BJ (cell line): ENCODE results near the gene TTLL13. TPM values are rescaled to one million over a fixed set of nuclear protein-coding genes. Genes with fewer than 3 reads are reported as not detected.
A peak's percentile ranks its signal among the peaks of the same experiment; 100 is the strongest.
"Not testable (repeated sequence)": the region's sequence is repeated elsewhere in the genome, so short reads cannot be mapped to it uniquely, and the experiment has no call there.

Experiments used
- CTCF ChIA-PET: fragments of 350-600 bp; formaldehyde crosslinking; extraction: SDS; loops from one replicate; lab custom pipeline; 2021; ENCODE audit warnings: antibody characterized with exemption, inconsistent platforms; lab: Yijun Ruan, JAX
- POLR2A ChIA-PET: fragments of 300-600 bp; sonication (Branson Sonifier 250); formaldehyde crosslinking; extraction: SDS; loops from one replicate; lab custom pipeline; 2021; ENCODE audit warnings: antibody characterized with exemption; lab: Charles Lee
- DNase-seq: peaks from one replicate; pipeline ENCODE4 v3.0.0-alpha.2; 2011; ENCODE audit warnings: low read depth
- H3K27me3 ChIP-seq: 2 replicates; pipeline ENCODE4 v1.6.0; 2011; ENCODE audit warnings: low read length; ENCODE audit not compliant: control insufficient read depth, insufficient read depth
- H3K36me3 ChIP-seq: 2 replicates; pipeline ENCODE4 v1.5.1; 2011; ENCODE audit warnings: low read length; ENCODE audit not compliant: control insufficient read depth, insufficient read depth
- H3K4me3 ChIP-seq: 2 replicates; pipeline ENCODE4 v1.5.1; 2011; ENCODE audit warnings: low read depth, mild to moderate bottlenecking, control low read depth, low read length
- polyA plus RNA-seq: library from polyadenylated mRNA; depleted of rRNA; stranded (reverse); fragments of >200 nt; gene quantifications from 2 replicates; pipeline ENCODE4 v1.2.3, GENCODE V29; 2011
- TF ChIP-seq, protein P1 (sequence below): IDR thresholded peaks from 2 replicates; pipeline ENCODE4 v1.5.1; 2011; ENCODE audit warnings: low read depth, mild to moderate bottlenecking, control low read depth, inconsistent platforms, low read length, moderate library complexity; ENCODE audit not compliant: insufficient read depth

Gene TTLL13
- polyA plus RNA-seq, 1 experiment: 0.05 TPM

DNA sequence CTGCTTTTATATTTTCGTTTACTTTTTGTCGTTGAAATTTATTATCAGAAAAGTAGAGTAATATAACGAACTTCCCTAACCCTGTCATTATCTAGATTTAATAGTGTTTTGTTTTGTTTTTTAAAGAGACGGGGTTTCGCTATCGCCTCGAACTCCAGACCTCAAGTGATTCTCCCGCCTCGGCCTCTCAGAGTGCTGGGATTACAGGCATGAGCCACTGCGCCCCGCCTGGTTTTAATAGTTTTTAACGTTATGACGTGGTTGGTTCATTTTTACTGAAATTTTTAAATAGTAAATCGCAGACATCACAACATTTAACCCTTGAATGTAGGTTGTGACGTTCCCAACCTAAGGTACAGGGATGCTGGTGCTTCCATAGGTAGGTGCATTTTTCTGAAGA is 17.1 kb downstream of the TTLL13 start:
- POLR2A ChIA-PET: no interaction called here
- CTCF ChIA-PET: interaction anchor here (0.8 to 1.5 kb wide), 3 partner anchors 16 to 216 kb away, joined by 3 to 5 read pairs (median 3); no protein-coding TSS in a partner anchor
- DNase-seq: no peak
- Histone ChIP-seq H3K4me3 (peak overlapping the region; percentile 74), H3K27me3 (no peaks in the 10 kb centered on the region), H3K36me3 (peaks cover 7% of the 10 kb centered on the region)
- TF ChIP-seq, protein P1, sequence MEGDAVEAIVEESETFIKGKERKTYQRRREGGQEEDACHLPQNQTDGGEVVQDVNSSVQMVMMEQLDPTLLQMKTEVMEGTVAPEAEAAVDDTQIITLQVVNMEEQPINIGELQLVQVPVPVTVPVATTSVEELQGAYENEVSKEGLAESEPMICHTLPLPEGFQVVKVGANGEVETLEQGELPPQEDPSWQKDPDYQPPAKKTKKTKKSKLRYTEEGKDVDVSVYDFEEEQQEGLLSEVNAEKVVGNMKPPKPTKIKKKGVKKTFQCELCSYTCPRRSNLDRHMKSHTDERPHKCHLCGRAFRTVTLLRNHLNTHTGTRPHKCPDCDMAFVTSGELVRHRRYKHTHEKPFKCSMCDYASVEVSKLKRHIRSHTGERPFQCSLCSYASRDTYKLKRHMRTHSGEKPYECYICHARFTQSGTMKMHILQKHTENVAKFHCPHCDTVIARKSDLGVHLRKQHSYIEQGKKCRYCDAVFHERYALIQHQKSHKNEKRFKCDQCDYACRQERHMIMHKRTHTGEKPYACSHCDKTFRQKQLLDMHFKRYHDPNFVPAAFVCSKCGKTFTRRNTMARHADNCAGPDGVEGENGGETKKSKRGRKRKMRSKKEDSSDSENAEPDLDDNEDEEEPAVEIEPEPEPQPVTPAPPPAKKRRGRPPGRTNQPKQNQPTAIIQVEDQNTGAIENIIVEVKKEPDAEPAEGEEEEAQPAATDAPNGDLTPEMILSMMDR: no peak

- no peaks in the 10 kb centered on the region for H3K27me3 ChIP-seq
- CTCF ChIA-PET: interaction anchor here (0.6 to 1.7 kb wide), 3 partner anchors 11 to 47 kb away, joined by 3 read pairs; no protein-coding TSS in a partner anchor
- TF ChIP-seq, protein P1: no peak
- no peak overlapping the region for H3K4me3 ChIP-seq
- peaks cover 12% of the 10 kb centered on the region for H3K36me3 ChIP-seq
- no peak for DNase-seq
- POLR2A ChIA-PET: no interaction called here
Measured at GRCh38 chr15:90268415-90268814, 19.1 kb downstream of the TTLL13 start.

DNA sequence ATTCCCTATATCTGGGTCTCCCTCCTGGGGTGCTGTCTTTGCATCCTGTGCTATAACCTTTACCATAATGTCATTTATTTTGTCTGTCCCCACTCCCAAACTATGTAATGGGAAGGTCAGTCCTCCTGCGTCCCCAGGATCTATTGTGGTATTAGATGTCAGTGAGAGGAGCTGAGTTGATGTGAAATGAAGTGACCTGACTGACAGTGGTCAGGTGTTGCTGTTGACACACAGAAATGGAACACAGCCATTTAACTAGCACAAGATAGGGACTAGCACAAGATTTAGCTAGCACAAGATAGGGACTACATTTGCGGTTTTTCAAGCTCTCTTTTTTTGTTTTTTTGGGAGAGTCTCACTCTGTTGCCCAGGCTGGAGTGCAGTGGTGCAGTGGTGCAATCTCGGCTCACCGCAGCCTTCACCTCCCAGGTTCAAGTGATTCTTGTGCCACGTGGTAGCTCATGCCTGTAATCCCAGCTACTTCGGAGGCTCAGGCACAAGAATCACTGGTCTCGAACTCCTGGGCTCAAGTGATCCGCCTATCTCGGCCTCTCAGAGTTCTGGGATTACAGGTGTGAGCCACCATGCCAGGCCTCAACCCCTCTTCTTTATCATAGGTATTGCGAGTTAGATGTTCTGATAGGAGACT is 21.3 kb downstream of the TTLL13 start:
- H3K27me3 ChIP-seq: no peaks in the 10 kb centered on the region
- no peak overlapping the region for H3K4me3 ChIP-seq
- TF ChIP-seq, protein P1: no peak
- DNase-seq: no peak
- ChIA-PET POLR2A (no interaction called here), CTCF (interaction anchor here (1.4 to 2.2 kb wide), 2 partner anchors 23 to 30 kb away, joined by 5 read pairs; no protein-coding TSS in a partner anchor)
- H3K36me3 ChIP-seq: peaks cover 12% of the 10 kb centered on the region

- Histone ChIP-seq H3K4me3 (no peak overlapping the region), H3K36me3 (peaks cover 12% of the 10 kb centered on the region), H3K27me3 (no peaks in the 10 kb centered on the region)
- ChIA-PET POLR2A (no interaction called here), CTCF (interaction anchor here (0.8 to 2.2 kb wide), 4 partner anchors 22 to 590 kb away, joined by 3 to 5 read pairs (median 4); no protein-coding TSS in a partner anchor)
- no peak for DNase-seq
- TF ChIP-seq, protein P1: no peak
Measured at GRCh38 chr15:90271459-90272166, 22.3 kb downstream of the TTLL13 start.

GRCh38 chr15:90278467-90278866 is 29.1 kb downstream of the TTLL13 start:
- CTCF ChIA-PET, H3K36me3 ChIP-seq, H3K4me3 ChIP-seq, H3K27me3 ChIP-seq, DNase-seq: not testable (repeated sequence)
- POLR2A ChIA-PET: interaction anchor here (0.7 kb wide), 1 partner anchor 15 kb away, joined by 7 read pairs; no protein-coding TSS in a partner anchor

GRCh38 chr15:90280743-90281142 is 31.4 kb downstream of the TTLL13 start:
- POLR2A ChIA-PET, H3K4me3 ChIP-seq: not testable (repeated sequence)
- CTCF ChIA-PET: interaction anchor here (1.4 kb wide), 2 partner anchors 20 to 39 kb away, joined by 3 to 7 read pairs; no protein-coding TSS in a partner anchor

DNA sequence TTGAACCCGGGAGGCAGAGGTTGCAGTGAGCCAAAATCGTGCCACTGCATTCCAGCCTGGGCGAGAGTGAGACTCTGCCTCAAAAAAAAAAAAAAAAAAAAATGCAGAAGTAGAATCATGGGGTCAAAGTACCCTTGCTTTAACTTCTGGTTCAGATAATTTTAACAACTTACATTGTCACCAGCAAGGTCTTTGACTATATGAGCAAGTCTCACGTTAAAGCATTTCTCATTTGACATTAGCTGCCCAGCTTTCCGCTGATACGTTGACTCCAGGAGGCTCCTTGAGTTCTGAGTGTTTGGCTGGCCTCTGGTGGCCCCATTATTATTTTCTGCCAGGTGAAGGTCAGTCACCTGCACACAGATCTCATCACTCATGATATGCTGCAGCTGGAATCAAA is 32.3 kb downstream of the TTLL13 start:
- H3K4me3 ChIP-seq, POLR2A ChIA-PET: not testable (repeated sequence)
- CTCF ChIA-PET: interaction anchor here (4.0 kb wide), 1 partner anchor 12 kb away, joined by 21 read pairs; no protein-coding TSS in a partner anchor

More at GRCh38 chr15:90280743-90281142, 31.4 kb downstream of the TTLL13 start:
- not testable (repeated sequence) for H3K36me3 ChIP-seq, DNase-seq, H3K27me3 ChIP-seq

More for the DNA sequence above, 32.3 kb downstream of the TTLL13 start:
- not testable (repeated sequence) for DNase-seq, H3K27me3 ChIP-seq, H3K36me3 ChIP-seq
